Hepatocyte (in vitro differentiated cells): Measurements from ENCODE around the gene ADAP2. TPM values are rescaled to one million over a fixed set of nuclear protein-coding genes. Genes with fewer than 3 reads are reported as not detected.

Experiments used
- DNase-seq: peaks from one replicate; pipeline ENCODE4 v3.0.0-alpha.2; 2016; ENCODE audit warnings: low spot score
- H2AFZ ChIP-seq: fragments of 200-600 bp; sonication (generic); 2 replicates; pipeline ENCODE4 v1.6.0; 2016; ENCODE audit warnings: antibody characterized with exemption, mild to moderate bottlenecking
- H3K27ac ChIP-seq: fragments of 200-600 bp; sonication (generic); 2 replicates; pipeline ENCODE4 v1.5.1; 2016; ENCODE audit warnings: mild to moderate bottlenecking
- H3K27me3 ChIP-seq: fragments of 200-600 bp; sonication (generic); 2 replicates; pipeline ENCODE4 v1.6.1; 2016
- H3K36me3 ChIP-seq: fragments of 200-600 bp; sonication (generic); replicated peaks from 2 replicates; pipeline ENCODE4 v1.5.1; 2016; ENCODE audit warnings: low read depth; ENCODE audit not compliant: insufficient read depth
- H3K4me1 ChIP-seq: fragments of 200-600 bp; sonication (generic); 2 replicates; pipeline ENCODE4 v1.5.1; 2016; ENCODE audit warnings: mild to moderate bottlenecking, moderate library complexity; ENCODE audit not compliant: insufficient read depth
- H3K4me2 ChIP-seq: fragments of 200-600 bp; sonication (generic); 2 replicates; pipeline ENCODE4 v1.6.0; 2016
- H3K4me3 ChIP-seq: fragments of 200-600 bp; sonication (generic); 2 replicates; pipeline ENCODE4 v1.5.1; 2016; ENCODE audit warnings: mild to moderate bottlenecking
- H3K79me2 ChIP-seq: fragments of 200-600 bp; sonication (generic); 2 replicates; pipeline ENCODE4 v1.6.0; 2017; ENCODE audit warnings: mild to moderate bottlenecking
- H3K9me2 ChIP-seq: fragments of 200-600 bp; sonication (generic); replicated peaks from 2 replicates; pipeline ENCODE4 v1.6.0; 2017; ENCODE audit warnings: mild to moderate bottlenecking; ENCODE audit not compliant: insufficient read depth
- H3K9me3 ChIP-seq: fragments of 200-600 bp; sonication (generic); 2 replicates; pipeline ENCODE4 v1.5.1; 2016; ENCODE audit warnings: low read depth, mild to moderate bottlenecking
- H4K20me1 ChIP-seq: fragments of 200-600 bp; sonication (generic); 2 replicates; pipeline ENCODE4 v1.6.0; 2016; ENCODE audit warnings: mild to moderate bottlenecking; ENCODE audit not compliant: insufficient read depth, poor library complexity, severe bottlenecking
- EZH2 ChIP-seq: fragments of 200-600 bp; sonication (generic); IDR thresholded peaks from 2 replicates; pipeline ENCODE4 v1.6.1; 2016; ENCODE audit warnings: antibody characterized with exemption, mild to moderate bottlenecking, borderline replicate concordance
- EZH2phosphoT487 ChIP-seq: fragments of 200-600 bp; sonication (generic); IDR thresholded peaks from one replicate; pipeline ENCODE4 v1.6.1; 2018; ENCODE audit warnings: antibody characterized with exemption, mild to moderate bottlenecking, low read depth, moderate library complexity; ENCODE audit not compliant: unreplicated experiment, severe bottlenecking
- WGBS: methylation state at CpG from one replicate; pipeline ENCODE4 v1.1.6; 2016; ENCODE audit warnings: low lambda C conversion rate; ENCODE audit errors: missing lambda C conversion rate; 5-methylcytosine and 5-hydroxymethylcytosine counted together
- polyA plus RNA-seq: library from polyadenylated mRNA; unstranded; fragments of >200 nt; fragmentation: Nextera tagmentation; extraction: Ambion mirVana; gene quantifications from 2 replicates; pipeline ENCODE4 v1.2.1, GENCODE V29; 2016
- small RNA-seq: library from RNA; depleted of rRNA; stranded (forward); fragments of <200 nt; gene quantifications from one replicate; pipeline ENCODE3, GENCODE V24; 2014
- total RNA-seq: library from RNA; depleted of rRNA; stranded (reverse); fragments of >200 nt; gene quantifications from 2 replicates; pipeline ENCODE4 v1.2.3, GENCODE V29; 2014
- TF ChIP-seq, protein P1 (sequence below): fragments of 200-600 bp; sonication (generic); IDR thresholded peaks from 2 replicates; pipeline ENCODE4 v1.5.1; 2016; ENCODE audit warnings: antibody characterized with exemption, mild to moderate bottlenecking; ENCODE audit not compliant: poor library complexity

ADAP2 gene
- total and polyA plus RNA-seq, 2 experiments from 2014 or later: 0.70 to 1.5 TPM

DNA sequence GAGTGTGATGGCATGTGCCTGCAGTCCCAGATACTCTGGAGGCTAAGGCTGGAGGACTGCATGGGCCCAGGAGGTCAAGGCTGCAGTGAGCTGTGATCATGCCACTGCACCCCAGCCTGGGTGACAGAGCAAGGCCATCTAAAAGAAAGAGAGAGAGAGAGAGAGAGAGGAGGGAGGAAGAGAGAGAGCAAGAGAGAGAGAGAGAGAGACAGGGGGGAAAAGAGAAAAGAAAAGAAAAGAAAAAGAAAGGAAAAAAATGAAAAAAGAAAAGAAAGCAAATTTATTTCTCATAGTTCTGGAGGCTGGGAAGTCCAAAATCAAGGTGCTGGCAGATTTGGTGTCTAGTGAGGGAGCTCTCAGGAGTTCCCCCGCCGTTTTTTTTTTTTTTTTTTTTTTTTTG lies 82.4 kb downstream of the ADAP2 start:
- no peak for DNase-seq
- Histone ChIP-seq H4K20me1 (no peaks in the 10 kb centered on the region), H3K79me2 (no peaks in the 10 kb centered on the region), H3K4me2 (no peak overlapping the region), H3K27me3 (no peaks in the 10 kb centered on the region), H3K4me3 (no peak overlapping the region), H3K27ac (no peak overlapping the region), H3K9me3 (no peaks in the 10 kb centered on the region), H3K9me2 (no peaks in the 10 kb centered on the region), H3K4me1 (peaks cover 5% of the 10 kb centered on the region), H3K36me3 (no peaks in the 10 kb centered on the region), H2AFZ (no peak overlapping the region)
- 95% methylated on average over 2 of the region's 2 CpGs for WGBS
- TF ChIP-seq EZH2phosphoT487: no peak
- TF ChIP-seq, protein P1, sequence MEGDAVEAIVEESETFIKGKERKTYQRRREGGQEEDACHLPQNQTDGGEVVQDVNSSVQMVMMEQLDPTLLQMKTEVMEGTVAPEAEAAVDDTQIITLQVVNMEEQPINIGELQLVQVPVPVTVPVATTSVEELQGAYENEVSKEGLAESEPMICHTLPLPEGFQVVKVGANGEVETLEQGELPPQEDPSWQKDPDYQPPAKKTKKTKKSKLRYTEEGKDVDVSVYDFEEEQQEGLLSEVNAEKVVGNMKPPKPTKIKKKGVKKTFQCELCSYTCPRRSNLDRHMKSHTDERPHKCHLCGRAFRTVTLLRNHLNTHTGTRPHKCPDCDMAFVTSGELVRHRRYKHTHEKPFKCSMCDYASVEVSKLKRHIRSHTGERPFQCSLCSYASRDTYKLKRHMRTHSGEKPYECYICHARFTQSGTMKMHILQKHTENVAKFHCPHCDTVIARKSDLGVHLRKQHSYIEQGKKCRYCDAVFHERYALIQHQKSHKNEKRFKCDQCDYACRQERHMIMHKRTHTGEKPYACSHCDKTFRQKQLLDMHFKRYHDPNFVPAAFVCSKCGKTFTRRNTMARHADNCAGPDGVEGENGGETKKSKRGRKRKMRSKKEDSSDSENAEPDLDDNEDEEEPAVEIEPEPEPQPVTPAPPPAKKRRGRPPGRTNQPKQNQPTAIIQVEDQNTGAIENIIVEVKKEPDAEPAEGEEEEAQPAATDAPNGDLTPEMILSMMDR: no peak
- TF ChIP-seq EZH2: no peak

- peak overlapping the region; percentile 77 for H3K27ac ChIP-seq
- no peaks in the 10 kb centered on the region for H3K79me2 ChIP-seq
- no peak for DNase-seq
- peak overlapping the region; percentile 80 for H3K4me3 ChIP-seq
- no peaks in the 10 kb centered on the region for H4K20me1 ChIP-seq
- H3K9me2 ChIP-seq: no peaks in the 10 kb centered on the region
- no peaks in the 10 kb centered on the region for H3K36me3 ChIP-seq
- H3K27me3 ChIP-seq: no peaks in the 10 kb centered on the region
- 76% methylated on average over 9 of the region's 9 CpGs for WGBS
- H3K4me1 ChIP-seq: peaks cover 8% of the 10 kb centered on the region
- peak overlapping the region; percentile 97 for H3K4me2 ChIP-seq
- TF ChIP-seq EZH2: no peak
- TF ChIP-seq, protein P1: no peak
- TF ChIP-seq EZH2phosphoT487: no peak
- no peaks in the 10 kb centered on the region for H3K9me3 ChIP-seq
- H2AFZ ChIP-seq: peak overlapping the region; percentile 90
Observed at GRCh38 chr17:31007695-31008373, 86.1 kb downstream of the ADAP2 start.

DNA sequence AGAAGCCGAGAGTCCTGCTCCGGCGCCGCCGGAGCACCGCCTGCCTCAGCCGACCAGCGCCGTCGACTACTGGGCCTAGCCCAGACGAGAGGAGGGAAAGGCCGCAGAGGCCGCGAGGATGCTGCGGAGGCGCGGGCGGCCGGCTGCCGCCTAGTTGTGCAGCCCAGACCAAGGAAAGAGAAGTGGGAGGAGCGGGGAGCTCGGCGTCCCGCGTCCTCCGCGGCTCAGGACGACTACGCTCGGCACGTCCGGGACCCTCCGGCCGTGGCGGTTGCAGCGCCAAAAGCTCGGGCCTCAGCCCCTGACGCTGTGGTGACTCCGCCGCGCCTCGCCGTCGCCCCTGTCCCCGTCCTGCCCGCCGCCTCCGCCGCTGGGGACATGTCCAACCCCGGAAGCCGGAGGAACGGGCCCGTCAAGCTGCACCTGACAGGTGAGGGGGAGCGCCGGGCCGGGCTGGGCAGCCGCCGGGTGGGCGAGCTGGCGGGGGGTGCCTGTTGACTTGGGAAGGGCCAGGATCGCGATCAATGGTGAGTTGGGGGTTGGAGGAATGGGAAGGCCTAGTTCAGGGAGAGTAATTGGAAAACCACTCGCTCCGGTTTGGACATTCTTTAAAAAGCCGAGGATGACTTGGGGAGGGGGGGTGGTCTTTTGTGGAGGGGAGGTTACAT lies 86.8 kb downstream of the ADAP2 start:
- peak overlapping the region; percentile 97 for H3K4me2 ChIP-seq
- H3K4me1 ChIP-seq: peaks cover 8% of the 10 kb centered on the region
- H3K27ac ChIP-seq: peak overlapping the region; percentile 77
- no peaks in the 10 kb centered on the region for H3K79me2 ChIP-seq
- no peaks in the 10 kb centered on the region for H4K20me1 ChIP-seq
- TF ChIP-seq EZH2phosphoT487 (no peak), EZH2 (no peak)
- TF ChIP-seq, protein P1: no peak
- H3K27me3 ChIP-seq: no peaks in the 10 kb centered on the region
- peak overlapping the region; percentile 90 for H2AFZ ChIP-seq
- no peaks in the 10 kb centered on the region for H3K9me3 ChIP-seq
- peak overlapping the region; percentile 80 for H3K4me3 ChIP-seq
- no peaks in the 10 kb centered on the region for H3K9me2 ChIP-seq
- no peaks in the 10 kb centered on the region for H3K36me3 ChIP-seq
- under 1% methylated on average over 30 of the region's 65 CpGs for WGBS
- DNase-seq: peak; percentile 69

Small RNA genes lying within 50 kb of the gene (small RNA-seq; reads per million reads assigned to genes)
- gene AC138207.3 (not detected), gene RN7SL138P (not detected)

Other genes starting within 250 kb of the ADAP2 start
- 8.7 and 9.7 TPM in 2 replicates for gene CRLF3, start 97.3 kb upstream of the ADAP2 start, total RNA-seq
- 6.6 and 8.4 TPM in 2 replicates for gene CRLF3, start 97.3 kb upstream of the ADAP2 start, polyA plus RNA-seq
- gene ATAD5, start 90.0 kb upstream of the ADAP2 start, total RNA-seq: 2.0 and 3.2 TPM in 2 replicates
- 1.2 and 1.5 TPM in 2 replicates for gene ATAD5, start 90.0 kb upstream of the ADAP2 start, polyA plus RNA-seq
- gene TEFM, start 15.7 kb upstream of the ADAP2 start, total RNA-seq: 18.3 and 19.2 TPM in 2 replicates
- 14.2 and 21.3 TPM in 2 replicates for gene TEFM, start 15.7 kb upstream of the ADAP2 start, polyA plus RNA-seq
- 7.6 and 8.9 TPM in 2 replicates for gene RNF135, start 49.1 kb downstream of the ADAP2 start, total RNA-seq
- gene RNF135, start 49.1 kb downstream of the ADAP2 start, polyA plus RNA-seq: 10.1 and 16.7 TPM in 2 replicates
- 37.4 and 45.9 TPM in 2 replicates for gene NF1, start 173.0 kb downstream of the ADAP2 start, total RNA-seq
- 8.4 and 11.4 TPM in 2 replicates for gene NF1, start 173.0 kb downstream of the ADAP2 start, polyA plus RNA-seq